ENCODE results near the gene SNAPC3. TPM values are rescaled to one million over a fixed set of nuclear protein-coding genes. Genes with fewer than 3 reads are reported as not detected.

The SNAPC3 gene
- total and polyA plus RNA-seq, 8 donors: 7.7 to 217 (median 21.3) TPM

GRCh38 chr9:15491950-15492349 lies 69.3 kb downstream of the SNAPC3 start:
- intact Hi-C loops (cut with DNase I; ENCODE audit: low total_unique reads): no loop called here
- no peaks in the 10 kb centered on the region for H3K27me3 ChIP-seq
- no peaks in the 10 kb centered on the region for H3K9me3 ChIP-seq
- H3K4me1 ChIP-seq: peaks cover 0 to 8% (median 0%) of the 10 kb centered on the region in 4 donors
- H3K27ac ChIP-seq: no peak overlapping the region
- no peak overlapping the region for H3K4me3 ChIP-seq
- DNase-seq: no peak
- TF ChIP-seq EP300 (IDR thresholded peaks at IDR 0.05): no peak
- TF ChIP-seq POLR2AphosphoS5 (IDR thresholded peaks at IDR 0.05): no peak
- TF ChIP-seq POLR2A (IDR thresholded peaks at IDR 0.05): no peak
- TF ChIP-seq, protein P1, sequence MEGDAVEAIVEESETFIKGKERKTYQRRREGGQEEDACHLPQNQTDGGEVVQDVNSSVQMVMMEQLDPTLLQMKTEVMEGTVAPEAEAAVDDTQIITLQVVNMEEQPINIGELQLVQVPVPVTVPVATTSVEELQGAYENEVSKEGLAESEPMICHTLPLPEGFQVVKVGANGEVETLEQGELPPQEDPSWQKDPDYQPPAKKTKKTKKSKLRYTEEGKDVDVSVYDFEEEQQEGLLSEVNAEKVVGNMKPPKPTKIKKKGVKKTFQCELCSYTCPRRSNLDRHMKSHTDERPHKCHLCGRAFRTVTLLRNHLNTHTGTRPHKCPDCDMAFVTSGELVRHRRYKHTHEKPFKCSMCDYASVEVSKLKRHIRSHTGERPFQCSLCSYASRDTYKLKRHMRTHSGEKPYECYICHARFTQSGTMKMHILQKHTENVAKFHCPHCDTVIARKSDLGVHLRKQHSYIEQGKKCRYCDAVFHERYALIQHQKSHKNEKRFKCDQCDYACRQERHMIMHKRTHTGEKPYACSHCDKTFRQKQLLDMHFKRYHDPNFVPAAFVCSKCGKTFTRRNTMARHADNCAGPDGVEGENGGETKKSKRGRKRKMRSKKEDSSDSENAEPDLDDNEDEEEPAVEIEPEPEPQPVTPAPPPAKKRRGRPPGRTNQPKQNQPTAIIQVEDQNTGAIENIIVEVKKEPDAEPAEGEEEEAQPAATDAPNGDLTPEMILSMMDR (IDR thresholded peaks at IDR 0.05): no peak
- 88 to 100% (median 100%) methylated on average over 1 of the region's 1 CpG for WGBS, 5 donors
- H3K36me3 ChIP-seq: peaks cover 0 to 47% (median 36%) of the 10 kb centered on the region in 4 donors

- H3K4me1 ChIP-seq: peaks cover 0 to 8% (median 0%) of the 10 kb centered on the region in 4 donors
- 91 to 97% (median 96%) methylated on average over 13 of the region's 13 CpGs for WGBS, 5 donors
- intact Hi-C loops (cut with DNase I; ENCODE audit: low total_unique reads): no loop called here
- H3K27ac ChIP-seq: no peak overlapping the region
- no peaks in the 10 kb centered on the region for H3K9me3 ChIP-seq
- DNase-seq: no peak
- TF ChIP-seq POLR2A (IDR thresholded peaks at IDR 0.05): no peak
- no peak for TF ChIP-seq EP300 (IDR thresholded peaks at IDR 0.05)
- TF ChIP-seq, protein P1 (IDR thresholded peaks at IDR 0.05): no peak
- H3K36me3 ChIP-seq: peaks cover 0 to 42% (median 34%) of the 10 kb centered on the region in 4 donors
- H3K27me3 ChIP-seq: no peaks in the 10 kb centered on the region
- no peak overlapping the region for H3K4me3 ChIP-seq
Observed at GRCh38 chr9:15492485-15493150, 69.9 kb downstream of the SNAPC3 start.

GRCh38 chr9:15498246-15498995 lies 75.7 kb downstream of the SNAPC3 start:
- no peaks in the 10 kb centered on the region for H3K9me3 ChIP-seq
- H3K36me3 ChIP-seq: peaks cover 0 to 15% (median 5%) of the 10 kb centered on the region in 4 donors
- no peak overlapping the region for H3K27ac ChIP-seq
- no peak for TF ChIP-seq POLR2A (IDR thresholded peaks at IDR 0.05)
- TF ChIP-seq EP300 (IDR thresholded peaks at IDR 0.05): no peak
- TF ChIP-seq POLR2AphosphoS5 (IDR thresholded peaks at IDR 0.05): no peak
- TF ChIP-seq, protein P1 (IDR thresholded peaks at IDR 0.05): no peak
- no peak for DNase-seq
- peaks cover 0 to 29% (median 12%) of the 10 kb centered on the region in 4 donors for H3K4me1 ChIP-seq
- 93 to 98% (median 97%) methylated on average over 13 of the region's 13 CpGs for WGBS, 5 donors
- intact Hi-C loops (cut with DNase I; ENCODE audit: low total_unique reads): no loop called here
- no peak overlapping the region for H3K4me3 ChIP-seq
- H3K27me3 ChIP-seq: no peaks in the 10 kb centered on the region

DNA sequence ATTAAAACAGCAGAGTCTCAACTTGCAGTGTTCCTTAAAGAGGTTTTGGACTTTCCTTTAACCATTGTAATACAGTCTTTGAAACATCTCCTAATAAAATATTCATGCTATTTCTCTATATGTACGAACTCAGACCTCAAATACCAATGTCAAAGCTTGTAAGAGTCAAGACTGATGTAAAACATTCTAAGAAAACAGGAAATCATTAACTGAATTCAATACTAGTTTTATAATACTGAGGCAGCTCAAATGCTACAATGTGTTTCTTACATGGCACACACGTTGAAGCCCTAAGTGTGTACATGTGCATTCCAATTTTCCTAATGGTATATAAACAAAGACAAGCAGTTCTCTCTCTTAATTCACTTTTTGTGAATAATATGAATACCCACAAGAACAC lies 76.5 kb downstream of the SNAPC3 start:
- H3K27me3 ChIP-seq: no peaks in the 10 kb centered on the region
- WGBS, 5 donors: 59 to 69% (median 63%) methylated on average over 2 of the region's 2 CpGs
- no peak for DNase-seq
- H3K4me1 ChIP-seq: peaks cover 0 to 29% (median 12%) of the 10 kb centered on the region in 4 donors
- peaks cover 0 to 22% (median 9%) of the 10 kb centered on the region in 4 donors for H3K36me3 ChIP-seq
- no peak for TF ChIP-seq EP300 (IDR thresholded peaks at IDR 0.05)
- TF ChIP-seq POLR2A (IDR thresholded peaks at IDR 0.05): no peak
- TF ChIP-seq, protein P1 (IDR thresholded peaks at IDR 0.05): no peak
- no peak for TF ChIP-seq POLR2AphosphoS5 (IDR thresholded peaks at IDR 0.05)
- no peaks in the 10 kb centered on the region for H3K9me3 ChIP-seq
- intact Hi-C loops (cut with DNase I; ENCODE audit: low total_unique reads): no loop called here
- H3K27ac ChIP-seq: no peak overlapping the region
- H3K4me3 ChIP-seq: no peak overlapping the region

Data from stomach (tissue), 9 donors.